D721Med (cell line): ENCODE data around the gene ZNF568.

Experiments used
- DNase-seq: peaks from one replicate; pipeline ENCODE4 v3.0.0; 2011; ENCODE audit warnings: low spot score; ENCODE audit not compliant: insufficient read length
- FAIRE-seq: peaks from 2 replicates; lab custom pipeline; 2011; peaks lifted over from hg19 to GRCh38; lab: Jason Lieb, UNC
- CTCF ChIP-seq: IDR thresholded peaks from 2 replicates; pipeline ENCODE4 v1.5.1; 2012; ENCODE audit warnings: mild to moderate bottlenecking, control low read depth; ENCODE audit not compliant: insufficient read depth; ENCODE audit errors: missing control alignments

Gene ZNF568

GRCh38 chr19:36918090-36918489, 2.0 kb downstream of the ZNF568 start:
- TF ChIP-seq CTCF: no peak
- DNase-seq: no peak
- no peak for FAIRE-seq

- DNase-seq (no peak), FAIRE-seq (no peak)
- TF ChIP-seq CTCF: no peak
These were observed 15.6 kb downstream of the ZNF568 start for GRCh38 chr19:36931684-36932083.

- DNase-seq (no peak), FAIRE-seq (no peak)
- peak; percentile 38 for TF ChIP-seq CTCF
These were observed 23.0 kb downstream of the ZNF568 start for GRCh38 chr19:36939153-36939552.

- TF ChIP-seq CTCF: no peak
- DNase-seq (no peak), FAIRE-seq (no peak)
These were observed 34.4 kb downstream of the ZNF568 start for GRCh38 chr19:36950335-36951119.

- FAIRE-seq: no peak
- DNase-seq: no peak
- TF ChIP-seq CTCF: no peak
These were observed 46.2 kb downstream of the ZNF568 start for GRCh38 chr19:36962346-36962745.

- DNase-seq (no peak), FAIRE-seq (no peak)
- no peak for TF ChIP-seq CTCF
These were observed 47.1 kb downstream of the ZNF568 start for GRCh38 chr19:36963280-36963679.

- DNase-seq (no peak), FAIRE-seq (no peak)
- TF ChIP-seq CTCF: no peak
These were observed 56.4 kb downstream of the ZNF568 start for GRCh38 chr19:36972571-36972970.
